NOMO-1 treated with DMSO at 0.1 percent for 48 hours (cell line): Measurements from ENCODE around the gene WDR75.
"Not testable (repeated sequence)": the region's sequence is repeated elsewhere in the genome, so short reads cannot be mapped to it uniquely, and the experiment has no call there.

Experiments
- DNase-seq: peaks from one replicate; lab custom pipeline; 2025; ENCODE audit not compliant: unreplicated experiment; lab: John Stamatoyannopoulos, UW

The WDR75 gene

DNA sequence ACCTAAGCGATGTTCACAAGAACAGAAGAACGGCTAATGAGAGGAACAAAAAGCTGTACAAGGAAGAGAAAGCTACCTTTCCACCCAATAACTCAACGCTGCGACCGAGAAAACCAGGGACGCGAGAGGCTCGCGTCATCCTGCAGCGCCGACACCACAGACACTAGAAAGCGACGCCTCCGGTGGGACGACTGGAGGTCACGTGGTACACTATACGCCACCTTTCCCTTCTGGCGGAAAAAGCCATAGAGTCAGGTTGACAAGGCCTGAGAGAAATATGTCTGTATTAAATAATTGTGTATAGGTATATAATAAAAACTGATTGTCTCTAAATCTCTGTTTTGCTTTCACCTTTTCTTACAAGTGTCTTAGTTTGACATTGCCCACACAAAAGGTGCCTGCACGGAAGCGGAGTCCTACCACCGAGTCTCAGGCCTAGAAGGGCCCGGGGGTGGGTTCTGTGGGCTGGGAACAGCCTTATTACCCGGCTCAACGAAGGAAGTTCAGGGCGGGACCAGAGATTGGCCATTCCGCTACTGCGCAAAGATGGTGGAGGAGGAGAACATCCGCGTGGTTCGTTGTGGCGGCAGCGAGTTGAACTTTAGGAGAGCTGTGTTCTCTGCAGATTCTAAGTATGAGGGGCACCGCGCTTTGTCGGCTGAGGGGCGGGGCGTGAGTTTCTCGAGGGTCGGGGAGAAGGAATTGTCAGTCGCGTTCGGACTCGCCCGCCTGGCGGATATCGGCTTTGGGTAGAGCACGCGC lies at the start of gene WDR75:
Gene WDR75 (plus strand): TSS at position 528 of the 762 bp plus-strand sequence. CDS start 19 bp downstream, at position 547.
- DNase-seq, result peak; percentile 95

DNA sequence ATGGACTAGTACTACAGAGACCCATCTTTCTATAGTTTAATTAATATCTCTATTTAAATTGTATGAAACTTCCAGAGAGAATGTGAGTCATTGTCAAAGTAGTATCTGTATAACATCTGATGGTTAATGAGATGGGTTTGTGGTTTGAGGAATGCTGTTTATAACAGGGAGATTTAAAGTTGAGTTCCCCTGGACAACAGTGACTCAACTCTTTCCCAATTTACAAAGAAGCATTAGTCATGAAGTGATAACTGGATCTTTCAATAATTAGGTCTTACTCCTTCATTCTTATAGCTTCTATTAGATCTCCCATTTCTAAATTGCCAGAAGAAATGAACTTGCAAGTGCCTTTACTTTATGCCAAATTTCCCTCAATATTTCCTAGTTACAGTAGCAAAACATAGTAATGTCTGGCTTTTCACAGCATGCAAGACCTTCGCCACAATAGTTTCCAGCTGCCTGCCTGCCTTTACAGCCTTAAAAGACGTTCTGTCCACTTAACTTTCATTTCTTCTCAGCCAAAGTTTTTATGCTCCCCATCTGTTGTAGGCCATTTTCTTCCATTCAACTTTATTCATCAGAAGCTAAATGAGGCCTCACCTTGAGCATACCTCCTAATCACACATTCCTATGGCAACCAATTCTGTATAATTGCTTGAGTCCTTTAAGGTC lies 47.7 kb upstream of the WDR75 start:
- no peak for DNase-seq

DNA sequence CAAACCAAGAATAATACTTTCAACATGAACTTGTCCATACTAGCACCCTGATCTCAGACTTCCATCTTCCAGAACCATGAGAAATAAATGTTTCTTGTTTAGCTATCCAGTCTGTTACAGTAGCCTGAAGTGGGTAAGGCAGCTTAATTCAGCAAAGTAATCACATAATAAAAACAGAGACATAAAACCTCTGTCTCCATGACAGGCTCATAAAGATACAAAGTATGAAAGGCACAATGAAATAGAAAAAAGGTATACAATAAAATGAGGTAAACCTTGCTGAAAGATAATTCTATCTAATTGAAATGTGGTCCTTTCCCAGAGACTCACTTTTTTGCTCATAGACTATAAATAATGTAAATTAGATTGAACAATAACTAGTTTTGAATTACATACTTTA lies 46.7 kb upstream of the WDR75 start:
- DNase-seq, result no peak

DNA sequence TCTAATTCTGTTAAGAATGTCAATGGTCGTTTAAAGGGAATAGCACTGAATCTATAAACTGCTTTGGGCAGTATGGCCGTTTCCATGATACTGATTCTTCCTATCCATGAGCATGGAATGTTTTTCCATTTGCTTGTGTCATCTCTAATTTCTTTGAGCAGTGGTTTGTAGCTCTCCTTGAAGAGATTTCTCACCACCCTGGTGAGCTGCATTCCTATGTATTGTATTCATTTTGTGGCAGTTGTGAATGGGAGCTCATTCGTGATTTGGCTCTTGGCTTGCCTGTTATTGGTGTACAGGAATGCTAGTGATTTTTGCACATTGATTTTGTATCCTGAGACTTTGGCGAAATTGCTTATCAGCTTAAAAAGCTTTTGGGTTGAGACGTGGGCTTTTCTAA lies 38.3 kb upstream of the WDR75 start:
- DNase-seq, result no peak

DNA sequence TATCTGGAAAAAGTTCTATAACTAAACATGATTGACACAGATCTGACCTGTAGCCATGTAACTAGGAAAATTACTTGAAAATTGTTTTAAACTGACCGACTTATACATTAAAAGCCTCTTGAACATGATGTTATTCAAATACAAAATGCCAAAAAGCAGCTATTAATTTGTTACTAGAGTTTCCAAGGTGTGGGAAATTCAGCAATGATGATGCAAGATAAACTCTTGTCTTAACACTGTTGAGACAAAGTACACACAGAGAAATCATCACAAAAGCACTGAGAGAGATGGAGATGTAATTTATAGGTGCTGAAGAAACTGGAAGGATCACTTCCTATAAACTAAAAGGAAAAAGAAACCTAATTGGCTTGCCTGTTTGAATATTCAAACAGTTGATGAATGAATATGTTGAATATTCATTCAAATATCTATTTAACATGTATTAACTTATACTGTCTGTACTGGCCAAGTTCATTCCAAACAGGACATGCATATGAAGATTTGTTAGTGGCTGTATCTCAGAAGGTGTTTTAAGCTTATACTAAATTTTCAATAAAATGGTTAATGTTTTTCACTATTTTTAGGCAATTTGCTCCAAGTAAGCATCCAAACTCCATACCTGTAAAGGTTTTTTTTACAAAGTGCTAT lies 34.6 kb upstream of the WDR75 start:
- DNase-seq, result no peak

DNA sequence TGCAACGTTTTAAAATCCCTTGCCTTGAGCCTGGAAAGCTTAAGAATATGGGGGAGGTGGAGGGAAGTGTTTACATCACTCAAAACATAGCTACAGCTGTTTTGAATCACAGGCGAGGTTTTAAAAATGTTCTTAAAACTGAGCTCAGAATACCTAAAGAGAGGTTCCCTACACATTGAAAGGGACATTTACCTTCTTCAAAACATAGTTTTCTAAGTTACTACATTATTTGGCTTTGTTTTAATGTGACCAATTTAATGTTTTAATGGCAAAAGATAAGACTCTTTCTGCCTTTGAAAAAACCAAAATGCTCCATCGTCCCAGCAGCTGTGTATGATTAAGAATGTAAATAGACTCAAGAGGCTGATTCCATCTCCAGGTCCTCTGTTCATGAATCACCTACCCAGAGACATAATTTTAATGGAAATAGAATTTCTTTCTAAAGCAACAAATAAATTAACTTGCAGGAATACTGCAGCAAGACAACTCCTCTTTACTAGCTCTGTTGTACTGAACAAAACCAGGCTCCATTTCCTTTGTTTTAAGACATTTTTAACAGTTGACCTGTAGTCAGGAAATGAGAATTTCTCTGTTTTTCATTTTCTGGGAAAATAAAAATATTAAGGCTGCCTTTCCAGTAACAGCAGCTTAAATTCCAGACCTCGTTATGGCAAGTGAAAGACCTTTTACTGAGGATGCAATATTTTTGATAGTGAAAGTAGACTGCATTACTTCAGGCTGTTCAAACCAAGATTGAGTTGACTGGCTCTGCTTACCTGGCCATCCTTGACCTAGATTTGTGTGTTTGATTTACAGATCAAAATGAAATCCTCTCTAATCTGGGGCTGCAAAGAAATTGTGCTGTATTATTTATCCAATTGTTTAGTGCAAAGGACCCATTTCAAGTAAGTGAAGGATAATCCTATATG lies 33.7 kb upstream of the WDR75 start:
- DNase-seq, result no peak

DNA sequence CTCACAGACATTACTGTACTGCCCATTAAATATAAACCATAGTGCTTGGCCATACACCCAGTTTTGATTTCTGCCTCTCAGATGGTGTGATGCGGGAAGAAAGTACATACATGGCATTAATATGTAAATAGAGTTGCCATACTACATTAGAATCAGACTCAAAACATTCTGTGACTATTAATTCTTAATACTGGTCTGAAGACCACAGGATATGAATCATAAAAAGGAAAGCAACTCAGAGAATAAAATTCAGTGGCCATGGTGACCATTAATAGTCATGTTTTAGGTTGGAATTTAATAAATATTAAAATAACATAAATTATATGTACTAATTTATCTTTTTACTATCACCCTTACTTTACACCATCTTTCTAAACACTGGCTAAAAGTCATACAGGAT lies 33.0 kb upstream of the WDR75 start:
- no peak for DNase-seq

DNA sequence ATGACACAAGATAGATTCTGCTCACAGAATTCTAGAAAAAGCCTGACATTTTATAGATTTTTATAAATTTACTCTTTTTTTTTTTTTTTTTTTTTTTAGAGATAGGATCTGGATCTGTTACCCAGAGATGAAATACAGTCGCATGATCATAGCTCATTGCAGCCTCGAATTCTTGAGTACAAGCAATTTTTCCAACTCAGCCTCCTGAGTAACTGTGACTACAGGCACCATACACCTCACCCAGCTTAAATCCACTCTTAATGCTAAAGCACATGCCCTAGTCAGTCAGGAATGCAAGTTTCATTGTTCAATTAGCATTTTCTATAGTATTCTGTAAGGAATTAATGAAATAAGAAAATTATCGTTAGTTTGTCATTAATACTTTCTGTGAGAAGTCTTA lies 32.1 kb upstream of the WDR75 start:
- DNase-seq, result no peak

DNA sequence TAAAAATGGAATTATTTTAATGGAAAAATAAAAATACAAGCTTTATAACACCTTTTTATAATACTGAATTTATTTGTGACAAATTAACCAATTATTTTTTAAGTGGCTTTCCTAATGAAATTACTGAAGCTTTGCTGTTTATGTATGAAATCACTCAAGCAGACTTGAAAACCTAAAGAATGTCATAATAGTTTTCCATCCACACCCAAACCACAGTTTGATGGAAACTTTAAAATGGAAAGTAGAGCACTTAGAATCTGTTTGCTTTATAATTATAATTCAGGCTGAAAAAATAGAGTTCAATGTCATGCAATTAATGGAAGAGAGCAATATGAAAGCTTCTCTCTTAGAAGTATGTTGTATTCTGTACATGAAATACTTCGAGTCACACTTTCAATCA lies 31.6 kb upstream of the WDR75 start:
- no peak for DNase-seq

DNA sequence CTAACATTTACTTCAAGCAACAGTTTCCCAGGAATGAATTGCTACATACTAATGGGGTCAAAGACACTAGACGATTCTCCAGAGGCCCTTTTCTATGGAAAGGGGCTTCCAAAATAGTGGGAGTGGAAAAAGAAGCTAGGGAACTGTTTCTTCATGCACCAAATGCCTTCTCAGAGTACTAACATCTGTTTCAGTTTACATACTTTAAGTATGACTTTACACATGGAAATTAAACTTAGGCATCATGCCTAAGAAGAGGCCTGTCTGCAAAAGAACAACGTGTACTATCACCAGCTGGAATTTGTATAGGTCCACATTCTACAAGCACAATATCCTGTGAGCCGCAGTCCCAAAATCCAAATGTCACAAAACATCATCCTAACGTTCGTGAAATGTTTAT lies 29.4 kb upstream of the WDR75 start:
- DNase-seq, result no peak

DNA sequence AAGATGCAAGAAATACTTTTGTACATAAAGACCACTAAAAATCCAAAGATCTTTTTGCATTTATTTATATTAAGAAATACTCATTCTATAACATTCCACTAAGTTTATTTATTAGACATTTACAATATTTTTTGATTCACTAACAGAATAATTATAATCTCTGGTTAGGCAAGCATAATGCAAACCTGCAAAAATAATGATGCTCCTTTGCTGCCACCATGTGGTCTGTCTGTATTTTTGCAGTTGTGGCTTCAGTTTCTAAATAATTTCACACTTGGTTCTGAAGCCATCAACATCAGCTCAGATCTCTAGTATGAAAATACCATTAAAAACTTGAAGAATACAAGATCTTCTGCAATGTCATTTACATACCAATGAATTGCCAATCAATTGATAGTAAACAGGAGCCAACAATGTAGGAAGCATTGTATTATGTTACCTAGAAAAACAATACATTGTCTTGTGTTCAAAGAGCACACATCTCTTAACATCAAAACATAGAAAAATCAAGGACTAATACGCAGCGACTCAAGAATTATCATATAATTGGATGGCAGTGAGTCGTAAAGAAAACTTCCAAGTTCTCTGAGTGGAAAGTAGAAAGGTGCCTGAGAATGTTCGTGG lies 28.8 kb upstream of the WDR75 start:
- DNase-seq, result peak; percentile 32

DNA sequence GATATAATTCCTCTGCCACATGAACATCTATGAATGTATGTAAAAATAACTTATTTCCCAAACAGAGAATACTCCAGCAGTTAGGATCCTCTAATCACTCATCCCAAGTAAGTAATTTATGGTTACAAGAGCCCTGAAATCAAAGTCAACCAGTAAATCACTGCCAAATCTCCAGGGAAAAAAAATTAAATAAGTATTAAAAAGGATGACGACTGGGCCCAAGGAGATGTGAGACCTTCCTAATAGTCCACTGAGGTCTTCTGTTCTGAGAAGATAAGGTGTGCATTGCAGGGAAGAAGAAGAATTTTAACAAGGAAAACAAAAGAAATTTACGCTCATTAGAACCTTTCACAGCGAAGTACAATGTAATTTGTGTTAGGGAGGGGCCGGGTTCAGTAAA lies 28.0 kb upstream of the WDR75 start:
- no peak for DNase-seq

DNA sequence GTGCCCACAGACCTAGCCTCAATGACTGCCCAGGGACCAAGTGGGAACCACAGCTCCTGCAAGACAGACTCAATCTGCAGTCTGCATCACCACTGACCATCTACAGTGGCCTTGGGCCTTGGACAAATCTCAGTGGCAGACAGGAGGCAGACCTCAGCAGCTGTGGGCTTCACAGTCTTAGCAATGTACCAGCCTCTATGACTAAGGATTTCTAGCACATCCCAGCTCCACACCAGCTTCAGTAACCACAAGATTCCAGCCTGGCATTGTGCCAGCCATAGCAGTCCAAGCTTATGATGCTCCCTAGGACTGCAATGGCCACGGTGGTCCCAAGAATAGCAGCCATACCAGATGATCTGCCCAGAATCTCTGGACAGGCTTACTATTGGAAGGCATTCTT lies 19.6 kb upstream of the WDR75 start:
- no peak for DNase-seq

DNA sequence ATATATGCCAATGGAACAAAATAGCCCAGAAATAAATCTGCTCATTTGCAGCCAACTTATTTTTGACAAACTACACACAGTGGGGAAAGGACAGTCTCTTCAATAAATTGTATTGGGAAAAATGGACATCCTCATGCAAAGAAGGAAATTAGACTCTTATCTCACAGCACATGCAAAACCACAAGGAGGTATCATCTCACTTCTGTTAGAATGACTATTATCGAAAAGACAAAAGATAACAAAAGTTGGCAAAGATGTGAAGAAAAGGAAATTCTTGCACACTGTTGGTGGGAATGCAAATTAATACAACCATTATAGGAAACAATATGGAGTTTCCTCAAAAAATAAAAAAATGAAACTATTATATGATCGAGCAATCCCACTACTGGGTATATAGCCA lies 16.3 kb upstream of the WDR75 start:
- no peak for DNase-seq

DNA sequence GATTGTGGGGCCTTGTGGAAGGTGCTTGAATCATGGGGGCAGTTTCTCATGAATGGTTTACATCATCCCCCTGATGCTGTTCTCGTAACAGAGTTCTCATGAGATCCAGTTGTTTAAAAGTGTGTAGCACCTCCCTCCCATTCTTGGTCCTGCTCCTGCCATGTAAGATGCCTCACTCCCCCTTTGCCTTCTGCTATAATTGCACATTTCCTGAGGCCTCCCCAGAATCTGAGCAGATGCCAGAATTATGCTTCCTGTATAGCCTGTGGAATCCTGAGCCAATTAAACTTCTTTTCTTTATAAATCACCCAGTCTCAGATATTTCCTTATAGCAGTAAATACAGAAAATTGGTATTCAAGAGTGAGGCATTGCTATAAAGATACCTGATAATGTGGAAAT lies 15.6 kb upstream of the WDR75 start:
- DNase-seq, result no peak

DNA sequence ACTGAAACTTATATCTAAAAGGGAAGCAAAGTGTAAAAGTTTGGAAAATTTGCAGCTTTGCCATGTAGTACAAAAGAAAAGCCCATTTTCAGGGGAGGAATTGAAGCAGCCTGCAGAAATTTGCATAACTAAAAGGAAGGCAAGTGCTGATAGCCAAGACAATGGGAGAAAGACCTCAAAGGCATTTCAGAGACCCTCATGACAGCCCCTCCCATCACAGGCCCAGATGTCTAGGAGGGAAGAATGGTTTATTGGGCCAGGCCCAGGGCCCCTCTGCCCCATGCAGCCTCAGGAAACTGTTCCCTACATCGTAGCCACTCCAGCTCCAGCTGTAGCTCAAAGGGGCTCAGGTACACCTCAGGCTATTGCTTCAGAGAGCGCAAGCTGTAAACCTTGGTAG lies 14.4 kb upstream of the WDR75 start:
- DNase-seq, result no peak

DNA sequence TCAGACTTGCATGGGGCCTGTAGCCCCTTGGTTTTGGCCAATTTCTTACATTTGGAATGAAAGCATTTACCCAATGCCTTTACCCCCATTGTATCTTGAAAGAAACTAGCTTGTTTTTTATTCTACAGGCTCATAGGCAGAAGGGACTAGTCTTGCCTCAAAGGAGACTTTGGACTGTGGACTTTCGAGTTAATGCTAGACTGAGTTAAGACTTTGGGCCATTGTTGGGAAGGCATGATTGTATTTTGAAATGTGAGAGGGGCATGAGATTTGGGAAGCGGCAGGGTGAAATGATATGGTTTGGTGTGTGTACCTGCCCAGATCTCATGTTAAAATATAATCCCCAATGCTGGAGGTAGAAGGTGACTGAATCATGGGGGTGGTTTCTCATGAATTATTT lies 13.4 kb upstream of the WDR75 start:
- DNase-seq, result no peak

DNA sequence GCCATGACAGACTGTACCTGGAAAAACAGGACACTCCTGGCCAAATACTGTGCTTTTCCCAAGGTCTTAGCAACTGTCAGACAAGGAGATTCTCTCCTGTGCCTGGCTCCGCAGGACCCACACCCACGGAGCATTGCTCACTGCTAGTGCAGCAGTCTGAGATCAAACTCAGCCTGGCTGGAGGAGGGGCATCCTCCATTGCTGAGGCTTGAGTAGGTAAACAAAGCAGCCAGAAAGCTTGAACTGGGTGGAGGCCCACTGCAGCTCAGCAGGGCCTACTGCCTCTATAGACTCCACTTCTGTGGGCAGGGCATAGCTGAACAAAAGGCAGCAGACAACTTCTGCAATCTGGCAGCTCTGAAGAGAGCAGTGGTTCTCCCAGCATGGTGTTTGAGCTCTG lies 10.8 kb upstream of the WDR75 start:
- DNase-seq, result not testable (repeated sequence)

DNA sequence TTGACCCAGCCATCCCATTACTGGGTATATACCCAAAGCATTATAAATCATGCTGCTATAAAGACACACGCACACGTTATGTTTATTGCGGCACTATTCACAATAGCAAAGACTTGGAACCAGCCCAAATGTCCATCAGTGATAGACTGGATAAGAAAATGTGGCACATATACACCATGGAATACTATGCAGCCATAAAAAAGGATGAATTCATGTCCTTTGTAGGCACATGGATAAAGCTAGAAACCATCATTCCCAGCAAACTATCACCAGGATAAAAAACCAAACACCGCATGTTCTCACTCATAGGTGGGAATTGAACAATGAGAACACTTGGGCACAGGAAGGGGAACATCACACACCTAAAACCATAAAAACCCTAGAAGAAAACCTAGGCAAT lies 5.5 kb upstream of the WDR75 start:
- not testable (repeated sequence) for DNase-seq

DNA sequence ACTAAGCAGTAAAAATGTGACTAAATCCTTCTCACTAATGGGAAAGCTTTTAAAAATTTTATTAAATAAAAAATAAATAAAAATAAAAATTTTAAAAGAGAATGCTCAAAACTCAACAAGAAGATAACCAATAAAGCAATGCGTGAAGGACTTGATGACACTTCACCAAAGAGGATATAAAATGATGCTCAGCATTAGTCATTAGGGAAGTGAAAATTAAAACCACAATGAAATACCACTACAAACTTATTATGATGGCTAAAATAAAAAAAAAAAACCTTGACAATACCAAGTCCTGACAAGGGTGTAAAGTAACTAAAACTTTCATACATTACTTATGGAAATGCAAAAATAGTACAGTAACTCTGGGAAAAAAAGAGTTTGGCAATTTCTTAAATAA lies 3.3 kb upstream of the WDR75 start:
- peak; percentile 67 for DNase-seq

DNA sequence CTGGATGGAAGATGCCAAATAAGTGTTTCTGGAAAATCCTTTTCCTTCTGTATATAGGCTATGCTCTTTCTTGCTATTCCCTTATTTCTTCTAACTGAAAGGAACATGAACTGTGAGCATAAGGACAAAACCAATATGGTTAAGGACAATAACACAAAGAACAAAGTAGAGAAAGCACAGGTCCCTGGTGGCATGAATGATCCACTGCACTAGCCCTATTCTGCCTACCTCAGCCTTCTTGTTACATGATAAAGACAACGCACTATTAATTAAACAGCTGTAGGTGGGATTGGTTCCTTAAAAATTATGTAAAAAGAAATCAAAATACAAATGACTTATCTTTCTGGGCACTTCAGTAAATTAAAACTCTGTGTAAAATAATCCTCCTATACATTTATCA lies 1.9 kb upstream of the WDR75 start:
- no peak for DNase-seq
